A549 treated with CORT108297 at 1 μM for 4 hours (cell line): Measurements from ENCODE around the gene APBB2. TPM values are rescaled to one million over a fixed set of nuclear protein-coding genes. Genes with fewer than 3 reads are reported as not detected.

Experiments used
- total RNA-seq: library from RNA; stranded (reverse); fragments of 200-300 nt; extraction: Qiagen RNA extraction; gene quantifications from 5 replicates; pipeline ENCODE4 v1.2.3, GENCODE V29; 2022

APBB2 gene
- total RNA-seq, result 6.5 to 10.1 TPM (median 9.2 TPM) in 5 replicates

GRCh38 chr4:41214136-41214824, at the start of gene APBB2:
APBB2 (minus strand) TSS chr4:41214542; CDS start chr4:41033254, 181,288 bp downstream.

GRCh38 chr4:41256740-41257256, 42.5 kb upstream of the APBB2 start, which contains the start of gene UCHL1:
UCHL1 (plus strand) TSS chr4:41256928; CDS start chr4:41256977, 49 bp downstream.

Other genes with a start within 250 kb of the APBB2 start
- gene UCHL1, start 42.4 kb upstream of the APBB2 start, total RNA-seq, result 963 to 1,029 TPM (median 989 TPM) in 5 replicates